Epidermal melanocyte (primary cell): ENCODE data around the gene FBLN5.
"Not testable (repeated sequence)": the region's sequence is repeated elsewhere in the genome, so short reads cannot be mapped to it uniquely, and the experiment has no call there.

Source experiments
- DNase-seq: peaks from one replicate; pipeline ENCODE4 v3.0.0; 2011; ENCODE audit warnings: low spot score; ENCODE audit not compliant: insufficient read length

The FBLN5 gene

DNA sequence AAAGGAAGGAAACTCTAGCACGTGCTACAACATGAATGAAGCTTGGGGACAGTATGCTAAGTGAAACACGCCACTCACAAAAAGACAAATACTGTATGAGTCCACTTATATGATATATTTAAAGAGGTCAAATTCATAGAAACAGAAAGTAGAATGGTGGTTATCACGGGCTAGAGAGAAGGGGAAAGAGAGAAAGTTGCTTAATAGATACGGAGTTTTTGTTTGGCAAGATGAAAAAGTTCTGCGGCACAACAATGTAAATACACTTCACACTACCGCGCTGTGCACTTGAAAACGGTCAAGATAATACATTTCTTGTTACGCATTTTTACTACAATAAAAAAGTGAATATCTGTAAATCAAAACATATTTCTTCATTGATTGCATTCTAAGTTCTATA is 37.3 kb downstream of the FBLN5 start:
- DNase-seq, result no peak

DNA sequence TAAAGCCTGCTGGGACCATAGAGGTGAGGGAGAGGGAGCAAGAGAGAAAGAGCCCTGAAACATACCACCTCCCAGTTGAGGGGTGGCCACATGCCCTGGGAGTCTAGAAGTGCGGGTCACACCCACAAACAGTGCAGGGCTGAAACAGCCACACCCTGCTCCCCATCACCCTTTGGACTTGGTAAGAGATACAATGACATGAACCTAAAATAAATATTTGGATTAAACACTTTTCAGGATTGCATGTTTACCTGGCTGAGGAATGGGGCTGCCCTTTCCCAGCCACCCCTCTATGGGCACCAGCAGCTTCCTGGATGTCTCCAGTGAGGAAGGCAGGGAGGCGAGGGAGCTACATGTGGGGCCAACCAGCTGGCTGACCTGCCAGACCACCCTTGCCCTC is 41.1 kb downstream of the FBLN5 start:
- no peak for DNase-seq

DNA sequence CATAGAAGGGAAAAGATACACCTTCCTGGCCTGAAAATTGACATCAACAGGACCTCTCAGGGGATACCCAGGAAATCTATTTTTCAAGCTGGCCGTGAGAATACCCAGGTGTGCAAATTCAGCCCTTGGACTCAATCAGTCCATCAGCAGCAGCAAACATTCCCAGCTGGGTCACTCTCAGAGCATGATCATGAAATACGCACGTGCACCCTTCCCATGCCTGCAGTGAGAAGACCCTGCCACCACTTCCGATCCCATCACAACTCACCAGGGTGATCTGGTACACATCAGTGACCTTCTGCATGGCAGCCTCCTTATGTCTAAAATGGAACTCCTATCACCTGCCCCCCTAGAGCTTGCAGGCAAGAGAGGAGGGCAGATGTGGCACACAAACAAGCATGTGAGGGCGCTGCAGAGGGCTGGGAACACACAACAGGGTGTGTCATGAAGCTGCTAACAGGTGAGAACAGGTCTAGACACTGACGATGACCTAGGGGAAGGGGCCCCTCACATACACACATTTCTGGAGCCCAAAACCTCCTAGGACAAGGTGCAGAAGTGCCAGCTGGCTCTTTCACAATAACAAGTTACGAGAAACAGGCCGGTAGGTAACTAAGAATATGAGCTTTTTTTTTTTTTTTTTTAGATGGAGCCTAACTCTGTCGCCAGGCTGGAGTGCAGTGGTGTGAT is 42.4 kb downstream of the FBLN5 start:
- no peak for DNase-seq

DNA sequence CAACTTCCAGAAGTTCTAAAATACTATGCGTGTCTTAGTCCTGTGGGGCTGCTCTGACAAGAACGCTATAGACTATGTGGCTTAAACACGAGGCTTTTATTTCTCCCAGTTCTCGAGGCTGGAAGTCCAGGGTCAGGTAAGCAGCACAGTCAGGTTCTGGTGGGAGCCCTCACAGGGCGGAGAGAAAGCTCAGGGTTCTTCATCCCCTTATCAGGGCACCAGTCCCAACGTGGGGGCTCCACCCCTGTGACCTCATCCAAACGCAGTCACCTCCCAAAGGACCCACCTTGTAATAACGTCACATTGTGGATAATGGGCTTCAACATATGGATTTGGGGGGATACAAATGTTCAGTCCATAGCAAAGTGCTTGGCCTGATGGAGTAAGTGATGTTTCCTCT is 43.0 kb downstream of the FBLN5 start:
- no peak for DNase-seq

DNA sequence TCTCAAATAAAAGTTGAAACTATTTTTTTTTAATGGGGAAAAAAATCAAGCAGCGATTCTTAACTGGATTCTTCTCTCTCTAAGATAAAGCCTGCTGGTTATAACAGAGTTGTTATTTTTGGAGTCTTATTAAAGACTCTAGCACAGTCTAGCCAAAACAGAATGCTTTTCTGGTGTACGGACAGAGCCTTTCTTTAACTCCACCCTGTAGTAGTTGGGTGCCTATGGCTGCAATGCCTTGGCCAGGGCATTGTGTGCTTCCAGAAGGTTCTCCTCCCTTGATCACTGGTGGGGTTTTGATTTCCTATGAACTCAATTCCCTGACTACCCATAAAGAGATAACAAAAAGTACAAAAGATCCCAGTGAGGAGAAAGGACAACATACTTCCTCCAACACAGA is 44.4 kb downstream of the FBLN5 start:
- DNase-seq, result no peak

DNA sequence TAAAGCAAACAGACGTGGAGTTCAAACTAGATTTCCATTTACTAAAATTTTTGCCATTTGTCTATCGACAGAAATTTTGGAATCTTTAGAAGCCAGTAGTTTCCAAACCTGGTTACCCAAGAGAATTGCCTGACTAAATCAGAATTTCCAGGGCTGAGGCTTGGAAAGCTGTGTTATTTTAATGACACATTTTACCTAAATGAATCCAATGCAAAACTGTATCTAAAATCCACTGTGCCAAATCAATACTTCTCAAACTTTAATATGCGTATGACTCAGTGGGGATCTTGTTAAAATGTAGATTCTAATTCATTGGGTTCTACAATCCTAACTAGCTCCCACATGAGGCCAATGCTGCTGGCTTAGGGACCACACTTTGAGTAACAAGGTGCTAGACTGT is 45.2 kb downstream of the FBLN5 start:
- DNase-seq, result no peak

DNA sequence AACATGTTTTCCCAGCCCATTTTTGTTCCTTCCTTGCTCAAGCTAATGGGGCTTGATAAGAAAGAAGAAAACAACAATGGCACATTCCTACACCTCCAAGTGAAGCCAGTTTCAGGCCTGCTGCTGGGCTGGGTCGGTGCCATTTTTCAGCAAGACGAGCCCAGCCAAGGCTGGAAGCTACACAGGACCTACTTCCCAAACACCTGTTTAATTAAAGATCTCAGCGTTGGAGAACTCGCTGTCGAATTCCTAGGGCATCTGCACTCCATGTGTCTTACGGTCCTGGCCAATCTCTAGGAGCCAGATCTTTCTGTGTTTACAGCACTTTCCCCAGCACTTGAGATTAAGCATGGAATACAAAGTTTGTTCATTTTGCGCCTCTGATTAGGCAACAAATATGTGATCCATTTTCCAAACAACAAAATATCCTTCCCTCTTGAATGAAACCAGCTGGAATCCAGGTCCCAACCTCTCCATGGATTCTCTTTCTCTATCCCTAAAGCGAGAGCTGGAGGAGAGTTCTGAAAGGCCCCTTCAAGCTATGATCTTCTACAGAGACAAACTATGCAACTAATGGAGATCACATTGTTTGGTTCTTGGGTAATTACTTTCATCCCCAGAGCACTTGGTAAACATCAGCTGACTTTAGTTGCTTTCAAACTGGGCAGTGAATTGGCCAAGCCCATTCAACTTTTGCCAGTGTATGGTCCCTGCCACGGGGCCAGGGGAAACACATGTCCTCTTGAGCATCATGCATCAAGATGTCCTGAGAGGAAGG is 45.9 kb downstream of the FBLN5 start:
- DNase-seq, result no peak

DNA sequence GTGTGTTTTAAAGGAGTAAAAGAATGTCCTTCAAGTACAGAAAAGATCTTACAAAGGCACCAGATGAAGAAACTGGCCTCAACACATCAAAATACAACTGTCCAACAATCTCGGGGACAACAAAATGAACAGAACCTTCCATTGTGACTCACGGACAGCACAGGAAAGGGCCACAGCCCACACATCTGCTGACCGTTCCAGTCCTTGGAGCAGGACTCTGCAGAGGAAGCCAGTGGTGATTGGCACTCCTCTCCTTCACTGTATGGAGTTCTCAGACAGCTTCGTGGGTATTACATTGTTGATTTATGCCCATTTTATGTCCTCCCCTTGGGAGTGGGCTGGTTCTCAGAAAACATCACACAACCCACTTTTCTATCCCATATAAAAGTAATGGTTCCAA is 47.7 kb downstream of the FBLN5 start:
- DNase-seq, result no peak

DNA sequence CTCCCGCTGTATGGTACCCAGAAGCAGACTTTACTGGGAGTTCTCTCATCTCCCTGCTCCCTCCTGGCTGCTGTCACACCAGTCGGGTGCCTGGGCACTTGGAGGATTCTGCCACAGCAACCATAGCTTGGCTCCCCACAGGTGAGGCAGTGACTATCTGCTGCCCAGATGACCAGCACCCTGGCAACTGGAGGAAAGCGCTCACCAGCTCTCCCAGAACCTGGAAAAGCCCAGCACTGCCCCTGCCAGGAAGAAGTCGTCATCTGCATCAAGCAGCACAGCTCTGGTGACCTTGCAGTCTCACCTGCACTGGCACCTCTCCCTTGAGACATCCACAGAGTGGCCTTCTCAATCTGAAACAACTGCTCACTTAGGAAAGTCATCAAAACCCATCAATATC is 48.3 kb downstream of the FBLN5 start:
- no peak for DNase-seq

DNA sequence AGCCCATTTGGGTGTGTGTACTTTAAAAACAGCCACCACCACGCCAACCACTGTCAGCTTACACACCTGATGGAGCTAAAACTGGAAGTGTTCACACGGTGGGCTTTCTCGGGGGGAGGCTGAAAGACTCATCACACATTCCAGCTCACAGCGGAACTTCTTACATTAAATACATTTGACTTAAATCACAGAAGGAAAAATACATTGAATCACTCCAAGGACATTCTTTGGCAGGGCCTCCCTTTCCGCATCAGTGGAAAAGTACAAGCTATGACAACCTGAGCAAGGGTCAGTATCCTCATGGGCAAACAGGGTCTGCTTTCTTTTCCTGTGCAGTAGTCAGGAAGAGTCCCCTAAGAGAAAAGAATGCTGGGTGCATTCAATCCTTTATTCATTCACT is 49.1 kb downstream of the FBLN5 start:
- no peak for DNase-seq

DNA sequence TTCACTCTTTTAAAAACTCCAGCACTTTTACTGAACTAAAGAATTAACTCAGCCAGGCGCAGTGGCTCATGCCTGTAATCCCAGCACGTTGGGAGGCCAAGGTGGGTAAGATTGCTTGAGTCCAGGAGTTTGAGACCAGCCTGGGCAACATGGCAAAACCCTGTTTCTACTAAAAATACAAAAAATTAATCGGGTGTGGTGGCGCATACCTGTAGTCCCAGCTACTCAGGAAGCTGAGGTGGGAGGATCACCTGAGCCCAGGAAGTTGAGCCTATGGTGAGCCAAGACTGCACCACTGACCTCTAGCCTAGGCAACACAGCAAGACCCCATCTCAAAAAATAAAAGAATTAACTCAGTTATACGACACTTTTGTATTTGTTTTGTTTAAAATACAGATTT is 49.8 kb downstream of the FBLN5 start:
- DNase-seq, result not testable (repeated sequence)

DNA sequence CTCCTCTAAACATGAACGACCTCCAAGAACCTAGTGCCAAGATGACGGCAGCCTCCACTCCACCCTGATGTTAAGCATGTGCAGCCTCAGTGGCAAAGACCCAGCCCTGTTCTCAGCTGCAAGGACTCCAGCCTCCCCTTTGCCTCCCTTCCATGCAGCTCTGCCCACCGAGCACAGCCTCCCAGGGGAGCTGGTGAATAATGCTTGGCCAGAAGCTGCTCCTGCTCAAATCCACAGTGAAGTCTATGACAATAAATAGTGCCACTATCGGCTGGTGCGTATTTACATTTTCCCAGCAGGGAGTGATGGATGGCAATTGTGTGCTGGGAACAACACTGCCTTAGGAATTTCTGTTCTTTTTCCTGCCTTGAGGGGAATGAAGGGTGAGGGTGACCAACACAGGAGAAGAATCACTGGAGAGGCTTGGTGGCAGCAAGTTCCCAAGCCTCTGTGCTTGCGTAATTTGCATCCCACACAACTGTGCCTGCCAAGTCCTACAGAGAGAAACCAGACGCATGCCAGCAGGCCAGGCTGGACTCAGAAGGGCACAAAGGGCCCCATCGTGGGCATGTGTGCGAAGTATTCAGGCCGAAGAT is 50.3 kb downstream of the FBLN5 start:
- peak; percentile 37 for DNase-seq

DNA sequence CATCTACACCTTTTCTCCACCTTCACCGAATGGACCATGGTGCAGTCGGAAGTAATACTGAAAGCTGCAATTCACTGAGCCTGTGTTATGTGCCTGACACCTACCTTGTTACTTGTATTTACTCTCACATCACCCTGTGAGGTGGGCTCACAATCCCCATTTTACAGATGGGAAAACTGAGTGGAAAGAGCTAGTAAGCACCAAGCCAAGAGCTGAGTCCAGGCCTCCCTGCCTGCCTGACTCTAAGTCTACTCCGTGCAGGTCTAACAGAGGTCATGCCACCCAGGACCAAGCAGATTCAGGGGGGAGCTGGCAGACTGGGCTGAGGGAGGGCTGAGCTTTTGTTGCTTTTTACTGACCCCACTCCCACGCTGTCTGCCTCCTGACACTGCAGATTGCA is 51.1 kb downstream of the FBLN5 start:
- no peak for DNase-seq

DNA sequence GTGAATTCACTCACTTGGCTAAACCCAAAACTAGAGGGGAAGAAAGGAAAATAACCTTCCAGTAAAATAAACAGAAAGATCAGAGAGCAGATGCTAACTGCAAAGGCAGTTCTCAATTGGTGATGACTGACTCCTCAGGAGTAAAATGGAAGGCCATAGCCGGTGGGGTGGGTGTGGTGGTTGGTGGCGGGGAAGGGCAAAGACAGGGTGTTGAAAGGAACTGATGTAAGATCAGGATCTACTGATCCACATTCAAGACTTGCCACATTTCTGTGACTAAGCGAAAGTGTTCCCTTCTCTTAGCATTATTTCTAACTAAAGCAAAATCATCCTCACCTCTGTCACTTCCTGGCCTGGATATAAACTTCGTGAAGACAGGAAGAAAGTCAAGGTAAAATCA is 53.8 kb downstream of the FBLN5 start:
- no peak for DNase-seq

DNA sequence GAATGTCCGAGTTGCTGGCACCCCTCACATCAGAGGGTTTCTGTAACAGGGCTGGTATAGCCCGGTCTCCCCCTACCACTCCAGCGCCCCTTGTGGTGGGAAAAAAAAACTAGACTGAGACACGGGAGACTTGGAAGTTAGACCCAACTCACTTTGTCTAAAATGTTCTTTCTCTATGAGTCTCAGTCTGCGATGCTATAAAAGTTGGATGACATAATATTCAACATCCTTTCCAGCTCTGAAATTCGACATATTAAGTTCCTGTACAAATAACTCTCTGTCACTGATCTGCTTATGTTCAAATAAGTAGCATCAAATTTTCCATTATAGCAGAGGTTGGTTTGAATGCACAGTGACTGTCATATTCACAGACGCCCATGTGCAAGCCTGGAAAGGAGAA is 54.5 kb downstream of the FBLN5 start:
- DNase-seq, result no peak

DNA sequence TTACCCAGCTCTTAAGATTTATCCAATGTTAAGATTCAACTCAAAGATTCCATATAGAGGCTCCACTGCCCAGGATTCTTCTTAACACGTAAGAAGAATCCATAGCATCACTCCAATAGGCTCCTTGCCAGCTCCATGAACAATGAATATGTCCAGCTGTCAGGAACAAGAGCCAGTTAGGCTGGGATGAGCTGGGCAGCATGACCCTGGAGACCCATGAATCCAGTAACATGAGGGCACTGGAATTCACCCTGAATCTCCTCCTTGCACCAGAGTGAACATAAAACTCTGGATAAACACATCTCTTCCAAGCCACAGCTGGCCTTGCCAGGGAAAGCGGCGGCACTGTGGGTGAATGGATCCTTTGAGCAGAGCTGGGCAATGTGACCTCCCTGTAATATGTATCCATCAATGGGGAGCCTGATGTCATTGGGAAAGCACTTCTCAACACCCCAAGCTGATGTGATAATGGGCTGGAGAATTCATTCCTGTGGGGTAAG is 55.7 kb downstream of the FBLN5 start:
- no peak for DNase-seq

DNA sequence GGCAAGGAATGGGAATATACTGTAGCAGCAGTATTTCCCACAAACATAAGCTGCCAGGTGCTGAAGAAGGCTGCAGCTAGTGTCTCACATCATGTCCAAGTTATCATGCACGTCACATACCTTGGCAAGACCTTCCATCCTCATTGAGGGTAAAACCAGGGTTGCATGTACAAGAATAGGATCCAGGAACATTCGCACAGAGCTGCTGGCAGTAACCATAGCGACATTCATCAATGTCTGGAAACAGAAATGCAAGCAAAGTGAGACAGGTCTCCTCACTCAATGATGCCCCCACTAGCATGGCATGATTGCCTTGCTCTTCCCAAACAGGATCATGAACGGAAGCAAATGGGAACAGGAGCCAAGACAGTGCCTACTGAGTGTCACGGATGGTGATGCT is 56.4 kb downstream of the FBLN5 start:
- DNase-seq, result no peak

DNA sequence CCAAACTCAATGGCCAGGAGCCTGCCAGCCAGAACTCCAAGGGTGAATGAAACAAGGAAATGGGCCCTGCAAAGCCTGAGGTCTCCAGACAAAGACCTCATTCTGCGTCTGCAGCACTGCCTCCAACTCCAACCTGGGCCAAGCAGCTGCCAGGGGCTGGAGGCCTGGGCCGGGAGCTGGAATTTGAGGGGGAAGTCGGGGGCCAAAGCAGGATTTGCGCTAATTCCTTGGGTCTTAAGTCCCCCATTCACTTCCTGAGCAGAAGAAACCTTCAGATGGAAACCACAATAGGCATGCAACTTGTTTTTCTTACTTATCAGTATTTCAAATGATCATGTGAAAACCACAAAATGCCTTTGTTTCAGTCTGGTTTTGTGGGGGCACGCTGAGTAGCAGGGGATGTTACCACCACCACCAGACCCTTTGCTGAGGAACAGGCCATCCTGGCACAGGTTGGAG is 57.2 kb downstream of the FBLN5 start:
- DNase-seq, result no peak

DNA sequence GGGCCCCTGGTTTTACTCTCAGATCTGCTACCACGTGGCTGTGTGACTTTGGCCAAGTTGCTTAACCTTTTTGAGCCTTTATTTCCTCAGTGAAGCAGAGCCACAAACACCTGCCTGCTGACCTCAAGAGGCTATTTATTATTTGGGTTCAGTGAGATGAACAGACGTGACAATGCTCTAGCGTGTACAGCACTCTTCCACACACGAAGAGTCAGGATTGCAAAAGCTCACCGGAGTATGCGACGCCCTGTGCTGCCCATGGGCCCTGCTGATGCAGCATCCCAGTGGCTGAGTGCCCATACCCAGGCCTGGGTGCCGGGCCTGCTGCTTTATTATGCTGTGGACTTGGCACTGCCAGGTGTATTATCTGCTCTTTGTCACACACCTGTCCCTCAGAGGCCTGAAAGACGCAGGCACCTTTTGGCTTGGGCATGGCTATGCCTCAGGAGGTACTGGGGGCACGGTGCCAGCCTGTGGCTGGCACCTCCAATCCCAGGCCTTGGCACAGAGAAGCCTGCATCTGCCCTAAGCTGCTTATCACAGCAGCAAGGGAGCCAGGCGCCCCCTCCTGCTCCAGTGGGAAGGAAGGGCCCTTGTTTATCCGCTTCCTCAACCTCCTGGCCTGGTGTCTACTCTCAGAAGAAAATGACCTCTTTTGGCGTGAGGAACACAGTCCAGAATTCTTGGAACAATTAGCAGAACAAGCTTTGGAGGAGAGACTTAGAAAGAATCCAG is 57.9 kb downstream of the FBLN5 start:
- DNase-seq, result no peak

DNA sequence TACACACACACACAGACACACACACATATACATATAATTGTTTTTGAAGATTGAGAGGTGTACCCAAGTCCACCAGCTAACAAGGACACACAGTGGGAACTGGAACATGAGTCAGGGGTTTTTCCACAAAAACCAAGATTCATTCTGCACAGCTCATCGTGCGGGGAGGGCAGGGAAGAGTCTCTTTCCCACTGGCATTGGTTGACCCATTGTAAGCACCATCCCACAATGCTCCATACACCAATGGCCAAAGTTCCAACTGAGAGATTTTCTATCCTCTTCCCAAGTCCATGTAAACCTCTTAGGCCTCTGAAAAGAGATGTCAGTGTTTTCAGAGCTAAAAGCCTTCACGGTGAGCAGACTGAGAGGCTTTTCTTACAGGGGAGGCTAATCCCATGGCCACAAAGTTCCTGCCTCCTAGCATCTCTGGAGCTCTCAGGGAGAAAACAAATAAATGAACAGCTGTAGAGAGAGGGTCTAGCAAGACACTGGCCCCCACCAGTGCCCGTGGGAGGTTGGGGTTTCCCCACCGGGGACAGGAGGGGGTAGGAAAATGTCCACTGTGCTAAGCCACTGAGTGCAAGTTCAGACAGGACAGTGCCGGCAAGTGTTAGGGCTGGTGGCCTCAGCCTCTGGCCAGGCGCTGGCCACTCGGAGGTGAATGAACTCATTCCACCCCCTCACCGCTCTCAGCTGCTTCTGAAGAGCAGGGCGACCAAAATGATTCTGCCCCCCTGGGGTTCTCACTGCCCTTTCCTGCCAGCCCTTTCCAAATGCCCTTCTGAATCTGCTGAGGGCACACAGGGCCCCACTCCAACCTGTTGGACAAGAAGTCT is 58.6 kb downstream of the FBLN5 start:
- DNase-seq, result no peak

DNA sequence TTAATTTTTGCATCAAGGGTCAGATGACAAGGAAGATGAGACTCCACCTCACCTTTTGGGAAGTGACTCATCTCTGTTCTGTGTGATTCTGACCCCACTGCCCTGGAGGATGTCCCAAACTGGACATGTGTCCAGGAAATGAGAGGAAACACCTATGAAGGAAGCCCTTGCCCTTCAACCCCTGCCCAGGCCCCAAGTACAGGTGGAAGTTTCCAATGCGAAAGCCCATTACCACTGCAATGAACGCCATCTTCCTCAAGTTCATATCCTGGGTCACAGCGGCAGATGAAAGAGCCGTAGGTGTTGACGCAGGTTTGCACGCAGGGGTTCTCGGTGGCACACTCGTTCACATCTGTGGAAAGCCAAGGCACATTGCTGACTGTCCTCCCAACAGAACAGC is 60.5 kb downstream of the FBLN5 start:
- no peak for DNase-seq
